Mesodermal cell (in vitro differentiated cells): Measurements from ENCODE around the gene C1QL4.

Experiments
- H3K27ac ChIP-seq: 2 replicates; pipeline ENCODE4 v1.7.0; 2013; ENCODE audit warnings: mild to moderate bottlenecking, low read depth, low read length, moderate library complexity; ENCODE audit not compliant: severe bottlenecking
- H3K36me3 ChIP-seq: 2 replicates; pipeline ENCODE4 v1.7.1; 2013; ENCODE audit warnings: mild to moderate bottlenecking, low read length, moderate library complexity; ENCODE audit not compliant: control insufficient read depth, insufficient read depth
- H3K4me1 ChIP-seq: one replicate; pipeline ENCODE4 v1.7.1; 2013; ENCODE audit warnings: mild to moderate bottlenecking, low read length; ENCODE audit not compliant: insufficient read depth, control insufficient read depth, poor library complexity, severe bottlenecking
- H3K4me3 ChIP-seq: 2 replicates; pipeline ENCODE4 v1.7.0; 2013; ENCODE audit warnings: low read length, control low read depth, mild to moderate bottlenecking; ENCODE audit not compliant: insufficient read depth, poor library complexity, severe bottlenecking; ENCODE audit errors: extremely low read depth
- H3K9me3 ChIP-seq: 2 replicates; pipeline ENCODE4 v1.7.1; 2013; ENCODE audit warnings: mild to moderate bottlenecking, low read length, moderate library complexity; ENCODE audit not compliant: control insufficient read depth
- WGBS, 2 experiments: methylation state at CpG; one replicate each; pipeline ENCODE4 v1.1.5; 2013; ENCODE audit warnings: missing lambda C conversion rate in 2 of 2; ENCODE audit not compliant: insufficient coverage in 2 of 2; 5-methylcytosine and 5-hydroxymethylcytosine counted together

Gene C1QL4

DNA sequence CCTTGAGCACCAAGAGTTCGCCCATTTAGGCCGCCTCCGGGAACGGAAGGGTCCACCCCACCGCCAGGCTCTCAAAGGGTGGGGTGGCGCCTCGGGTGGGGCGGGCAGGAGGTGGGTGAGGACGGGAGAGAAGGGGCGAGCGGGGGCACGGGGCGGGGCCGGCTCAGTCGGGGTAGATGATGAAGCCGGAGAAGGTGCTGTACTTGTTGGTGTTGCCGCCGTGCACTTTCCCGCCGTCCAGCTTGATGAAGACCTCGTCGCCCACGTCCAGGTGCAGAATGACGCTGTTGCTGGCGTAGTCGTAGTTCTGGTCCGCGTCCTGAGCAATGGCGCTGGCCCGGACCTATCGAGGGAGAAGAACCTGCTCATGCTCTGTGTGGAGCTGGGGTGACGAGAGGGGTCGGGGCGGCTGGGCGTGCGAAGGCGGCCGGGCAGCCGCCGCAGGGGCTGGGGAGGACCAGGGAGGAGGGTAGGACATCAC lies 4.1 kb downstream of the C1QL4 start:
- Histone ChIP-seq H3K27ac (no peak overlapping the region), H3K9me3 (no peaks in the 10 kb centered on the region), H3K4me3 (no peak overlapping the region), H3K4me1 (no peaks in the 10 kb centered on the region), H3K36me3 (peaks cover 34% of the 10 kb centered on the region)
- 73% methylated on average over 31 to 35 of the region's 40 CpGs for WGBS, 2 experiments

DNA sequence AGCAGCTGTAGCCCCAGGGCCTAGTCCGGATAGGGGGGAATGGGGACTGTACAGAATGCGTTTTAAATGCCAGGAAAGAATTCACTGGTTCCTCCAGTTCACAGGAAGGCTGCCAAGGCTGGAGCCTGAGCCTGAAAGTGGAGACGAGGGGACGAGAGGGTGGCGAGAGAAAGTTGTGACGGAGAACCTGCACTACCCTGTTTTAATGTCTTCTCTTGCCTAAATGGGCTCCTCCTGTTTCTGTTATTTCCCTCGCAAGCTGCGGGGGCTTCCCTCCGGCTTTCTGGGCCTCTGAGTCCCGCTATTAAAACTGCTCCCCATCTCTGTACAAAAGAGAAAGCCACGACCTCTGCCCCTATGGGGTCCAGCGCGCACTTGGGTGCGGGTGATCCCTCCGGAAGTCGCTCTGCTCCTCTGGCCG lies 4.5 kb downstream of the C1QL4 start:
- 69 to 89% methylated on average over 17 of the region's 17 CpGs for WGBS, 2 experiments
- Histone ChIP-seq H3K36me3 (peaks cover 36% of the 10 kb centered on the region), H3K4me3 (no peak overlapping the region), H3K27ac (no peak overlapping the region), H3K9me3 (no peaks in the 10 kb centered on the region), H3K4me1 (no peaks in the 10 kb centered on the region)

DNA sequence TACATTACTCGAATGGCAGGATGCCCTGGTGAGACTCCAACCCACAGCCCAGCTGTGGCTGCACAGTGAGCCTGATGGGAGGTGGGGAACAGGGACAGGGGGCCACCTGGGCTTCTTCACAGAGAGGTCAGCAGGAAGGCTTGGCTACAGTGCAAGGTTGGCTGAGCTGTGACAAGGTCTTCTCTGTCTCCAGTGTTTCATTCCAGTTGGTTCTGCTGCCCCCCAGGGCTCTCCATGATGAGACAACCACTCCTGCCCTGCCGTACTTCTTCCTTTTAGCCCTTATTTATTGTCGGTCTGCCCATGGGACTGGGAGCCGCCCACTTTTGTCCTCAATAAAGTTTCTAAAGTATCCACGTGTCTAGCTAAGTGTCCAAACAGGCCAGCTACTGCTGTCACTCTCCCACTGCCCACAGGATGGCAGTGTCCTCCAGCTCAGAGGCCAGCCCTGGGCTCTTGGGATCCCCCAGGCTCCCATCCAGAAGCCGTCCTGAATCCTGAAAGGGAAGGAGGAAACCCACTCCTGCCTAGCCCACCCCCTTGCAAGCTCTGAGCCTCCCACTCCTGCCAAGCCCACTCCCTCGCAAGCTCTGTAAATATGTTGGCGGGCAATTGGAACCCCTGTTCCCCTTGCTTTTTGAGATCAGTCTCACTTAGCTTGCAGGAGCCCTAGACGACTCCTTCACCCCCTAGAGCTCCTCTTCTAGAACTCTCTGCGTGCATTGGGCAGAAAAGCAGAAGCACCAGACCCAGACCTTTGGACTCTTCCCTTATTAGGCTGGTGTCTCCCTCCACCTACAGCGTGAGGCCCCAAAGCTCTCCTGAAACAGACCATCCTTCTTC lies 5.4 kb downstream of the C1QL4 start:
- H3K4me1 ChIP-seq = no peaks in the 10 kb centered on the region
- H3K4me3 ChIP-seq = no peak overlapping the region
- H3K9me3 ChIP-seq = no peaks in the 10 kb centered on the region
- no peak overlapping the region for H3K27ac ChIP-seq
- WGBS, 2 experiments = 75 to 76% methylated on average over 9 to 10 of the region's 11 CpGs
- H3K36me3 ChIP-seq = peaks cover 45% of the 10 kb centered on the region

DNA sequence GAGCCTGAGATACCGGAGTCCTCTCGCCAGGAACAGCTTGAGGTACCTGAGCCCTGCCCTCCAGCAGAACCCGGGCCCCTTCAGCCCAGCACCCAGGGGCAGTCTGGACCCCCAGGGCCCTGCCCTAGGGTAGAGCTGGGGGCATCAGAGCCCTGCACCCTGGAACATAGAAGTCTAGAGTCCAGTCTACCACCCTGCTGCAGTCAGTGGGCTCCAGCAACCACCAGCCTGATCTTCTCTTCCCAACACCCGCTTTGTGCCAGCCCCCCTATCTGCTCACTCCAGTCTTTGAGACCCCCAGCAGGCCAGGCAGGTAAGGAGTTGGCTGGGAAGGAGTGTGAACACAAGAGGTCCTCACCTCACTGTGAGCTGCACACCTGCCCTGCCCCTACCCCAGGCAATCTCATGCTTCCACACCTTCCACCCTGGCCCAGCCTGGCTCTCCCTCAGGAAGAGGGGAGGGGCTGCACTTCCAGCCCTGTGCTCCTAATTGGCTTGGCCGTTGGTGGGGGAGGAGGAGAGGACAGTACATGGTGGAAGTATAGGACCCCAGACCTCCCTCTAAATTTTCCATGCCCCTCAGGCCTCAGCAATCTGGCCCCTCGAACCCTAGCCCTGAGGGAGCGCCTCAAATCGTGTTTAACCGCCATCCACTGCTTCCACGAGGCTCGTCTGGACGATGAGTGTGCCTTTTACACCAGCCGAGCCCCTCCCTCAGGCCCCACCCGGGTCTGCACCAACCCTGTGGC lies 6.2 kb downstream of the C1QL4 start:
- Histone ChIP-seq H3K9me3 (no peaks in the 10 kb centered on the region), H3K4me3 (no peak overlapping the region), H3K4me1 (no peaks in the 10 kb centered on the region), H3K27ac (no peak overlapping the region), H3K36me3 (peaks cover 53% of the 10 kb centered on the region)
- 85 to 93% methylated on average over 11 to 12 of the region's 14 CpGs for WGBS, 2 experiments

DNA sequence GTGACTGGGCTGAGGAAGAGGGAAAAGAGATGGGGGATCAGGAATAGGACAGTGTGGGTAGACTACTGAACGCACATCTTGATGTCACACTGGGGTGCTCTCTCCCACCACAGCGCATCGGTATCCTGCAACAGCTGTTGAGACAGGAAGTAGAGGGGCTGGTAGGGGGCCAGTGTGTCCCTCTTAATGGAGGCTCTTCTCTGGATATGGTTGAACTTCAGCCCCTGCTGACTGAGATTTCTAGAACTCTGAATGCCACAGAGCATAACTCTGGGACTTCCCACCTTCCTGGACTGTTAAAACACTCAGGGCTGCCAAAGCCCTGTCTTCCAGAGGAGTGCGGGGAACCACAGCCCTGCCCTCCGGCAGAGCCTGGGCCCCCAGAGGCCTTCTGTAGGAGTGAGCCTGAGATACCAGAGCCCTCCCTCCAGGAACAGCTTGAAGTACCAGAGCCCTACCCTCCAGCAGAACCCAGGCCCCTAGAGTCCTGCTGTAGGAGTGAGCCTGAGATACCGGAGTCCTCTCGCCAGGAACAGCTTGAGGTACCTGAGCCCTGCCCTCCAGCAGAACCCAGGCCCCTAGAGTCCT lies 6.9 kb downstream of the C1QL4 start:
- Histone ChIP-seq H3K9me3 (no peaks in the 10 kb centered on the region), H3K27ac (no peak overlapping the region), H3K4me1 (no peaks in the 10 kb centered on the region), H3K4me3 (no peak overlapping the region), H3K36me3 (peaks cover 59% of the 10 kb centered on the region)
- 90 to 98% methylated on average over 4 of the region's 7 CpGs for WGBS, 2 experiments

DNA sequence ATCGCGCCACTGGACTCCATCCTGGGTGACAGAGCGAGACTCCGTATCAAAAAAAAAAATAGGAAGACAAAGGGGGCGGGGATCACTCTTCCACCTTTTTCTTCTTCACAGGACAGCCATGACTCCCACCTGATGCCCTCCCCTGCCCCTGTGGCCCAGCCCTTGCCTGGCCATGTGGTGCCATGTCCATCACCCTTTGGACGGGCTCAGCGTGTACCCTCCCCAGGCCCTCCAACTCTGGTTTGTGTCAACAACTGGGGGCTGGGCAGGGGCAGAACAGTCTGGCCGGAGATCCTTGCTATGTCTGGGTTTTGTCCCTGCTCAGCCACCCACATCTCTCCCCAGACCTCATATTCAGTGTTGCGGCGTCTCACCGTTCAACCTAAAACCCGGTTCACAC lies 8.2 kb downstream of the C1QL4 start:
- no peaks in the 10 kb centered on the region for H3K9me3 ChIP-seq
- peaks cover 63% of the 10 kb centered on the region for H3K36me3 ChIP-seq
- H3K4me3 ChIP-seq = no peak overlapping the region
- peaks cover 3% of the 10 kb centered on the region for H3K4me1 ChIP-seq
- H3K27ac ChIP-seq = no peak overlapping the region
- 99 to 100% methylated on average over 7 to 10 of the region's 12 CpGs for WGBS, 2 experiments

DNA sequence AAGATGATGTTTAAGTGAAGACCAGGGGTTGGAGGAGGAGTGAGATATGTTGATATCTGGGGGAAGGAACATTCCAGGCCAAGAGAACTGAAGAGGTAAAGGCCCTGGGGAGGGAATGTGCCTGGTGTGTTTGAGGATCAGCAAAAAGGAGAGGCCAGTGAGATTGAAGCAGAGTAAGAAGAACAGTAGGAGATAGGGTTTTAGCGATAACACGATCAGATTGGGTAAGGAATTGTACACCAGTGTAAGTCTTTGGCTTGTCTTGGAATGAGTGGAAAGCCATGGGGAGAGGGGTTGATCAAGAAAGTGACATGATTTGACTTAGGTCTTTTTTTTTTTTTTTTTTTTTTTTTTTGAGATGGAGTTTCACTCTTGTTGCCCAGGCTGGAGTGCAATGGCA lies 9.1 kb downstream of the C1QL4 start:
- WGBS, 2 experiments = 100% methylated on average over 1 to 2 of the region's 2 CpGs
- Histone ChIP-seq H3K4me3 (no peak overlapping the region), H3K4me1 (peaks cover 8% of the 10 kb centered on the region), H3K9me3 (no peaks in the 10 kb centered on the region), H3K36me3 (peaks cover 63% of the 10 kb centered on the region), H3K27ac (no peak overlapping the region)

DNA sequence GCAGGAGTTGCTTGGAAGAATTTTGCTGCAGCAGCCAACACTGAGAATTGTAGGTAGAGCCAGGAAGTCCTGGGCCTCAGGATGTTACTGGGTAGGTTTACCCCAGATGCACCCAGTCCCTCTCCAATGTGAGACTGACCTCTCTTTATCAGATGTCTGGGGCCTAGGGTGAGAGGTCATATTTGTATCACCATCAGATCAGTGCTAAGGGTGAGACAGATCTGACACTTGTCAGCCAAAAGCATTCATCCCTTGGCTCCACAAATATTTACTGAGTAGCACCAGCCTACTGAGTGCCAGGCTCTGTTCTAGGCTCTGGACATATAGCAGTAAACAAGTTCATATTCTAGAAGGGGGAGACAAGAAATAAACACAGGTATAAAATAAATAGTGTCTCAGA lies 9.6 kb downstream of the C1QL4 start:
- Histone ChIP-seq H3K4me1 (peaks cover 8% of the 10 kb centered on the region), H3K4me3 (no peak overlapping the region), H3K27ac (no peak overlapping the region), H3K36me3 (peaks cover 58% of the 10 kb centered on the region), H3K9me3 (no peaks in the 10 kb centered on the region)

DNA sequence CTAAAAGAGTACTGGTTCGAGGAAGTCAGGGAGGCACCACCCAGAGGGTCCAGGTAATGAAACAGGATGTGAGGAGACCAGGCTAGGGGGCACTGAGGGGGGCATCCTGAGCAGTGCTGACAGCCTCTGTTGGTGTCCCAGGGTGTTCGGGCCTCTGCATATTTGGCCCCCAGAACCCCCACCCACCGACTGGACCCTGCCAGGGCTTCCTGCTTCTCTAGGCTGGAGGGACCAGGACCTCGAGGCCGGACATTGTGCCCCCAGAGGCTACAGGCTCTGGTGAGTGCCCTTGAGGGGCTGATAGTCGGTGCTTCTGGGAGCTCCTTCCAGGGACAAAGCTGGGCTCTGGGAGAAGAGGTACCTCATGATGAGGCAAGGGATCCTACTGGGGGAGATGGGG lies 11.4 kb downstream of the C1QL4 start:
- no peak overlapping the region for H3K27ac ChIP-seq
- H3K9me3 ChIP-seq = no peaks in the 10 kb centered on the region
- H3K4me1 ChIP-seq = peaks cover 11% of the 10 kb centered on the region
- peaks cover 50% of the 10 kb centered on the region for H3K36me3 ChIP-seq
- H3K4me3 ChIP-seq = no peak overlapping the region
- 94 to 98% methylated on average over 4 to 6 of the region's 6 CpGs for WGBS, 2 experiments

DNA sequence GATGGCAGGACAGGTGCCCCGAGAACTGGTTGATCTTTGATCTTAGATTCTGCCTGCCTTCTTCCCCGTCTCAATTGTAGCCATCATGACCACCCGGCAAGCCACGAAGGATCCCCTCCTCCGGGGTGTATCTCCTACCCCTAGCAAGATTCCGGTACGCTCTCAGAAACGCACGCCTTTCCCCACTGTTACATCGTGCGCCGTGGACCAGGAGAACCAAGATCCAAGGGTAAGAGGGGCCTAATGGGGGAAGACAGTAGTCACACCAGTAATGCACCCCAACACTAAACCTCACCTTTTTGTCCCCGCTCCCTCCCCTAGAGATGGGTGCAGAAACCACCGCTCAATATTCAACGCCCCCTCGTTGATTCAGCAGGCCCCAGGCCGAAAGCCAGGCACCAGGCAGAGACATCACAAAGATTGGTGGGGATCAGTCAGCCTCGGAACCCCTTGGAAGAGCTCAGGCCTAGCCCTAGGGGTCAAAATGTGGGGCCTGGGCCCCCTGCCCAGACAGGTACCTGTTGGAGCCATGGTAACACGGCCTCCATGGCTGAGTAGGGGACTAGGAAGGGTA lies 13.4 kb downstream of the C1QL4 start:
- Histone ChIP-seq H3K4me1 (peaks cover 11% of the 10 kb centered on the region), H3K9me3 (no peaks in the 10 kb centered on the region), H3K4me3 (peak overlapping the region; percentile 70), H3K36me3 (peaks cover 31% of the 10 kb centered on the region), H3K27ac (no peak overlapping the region)
- WGBS, 2 experiments = 20 to 23% methylated on average over 8 to 11 of the region's 19 CpGs
